ENCODE measurements around the gene ATP5F1D.

- TF ChIP-seq, protein P1, sequence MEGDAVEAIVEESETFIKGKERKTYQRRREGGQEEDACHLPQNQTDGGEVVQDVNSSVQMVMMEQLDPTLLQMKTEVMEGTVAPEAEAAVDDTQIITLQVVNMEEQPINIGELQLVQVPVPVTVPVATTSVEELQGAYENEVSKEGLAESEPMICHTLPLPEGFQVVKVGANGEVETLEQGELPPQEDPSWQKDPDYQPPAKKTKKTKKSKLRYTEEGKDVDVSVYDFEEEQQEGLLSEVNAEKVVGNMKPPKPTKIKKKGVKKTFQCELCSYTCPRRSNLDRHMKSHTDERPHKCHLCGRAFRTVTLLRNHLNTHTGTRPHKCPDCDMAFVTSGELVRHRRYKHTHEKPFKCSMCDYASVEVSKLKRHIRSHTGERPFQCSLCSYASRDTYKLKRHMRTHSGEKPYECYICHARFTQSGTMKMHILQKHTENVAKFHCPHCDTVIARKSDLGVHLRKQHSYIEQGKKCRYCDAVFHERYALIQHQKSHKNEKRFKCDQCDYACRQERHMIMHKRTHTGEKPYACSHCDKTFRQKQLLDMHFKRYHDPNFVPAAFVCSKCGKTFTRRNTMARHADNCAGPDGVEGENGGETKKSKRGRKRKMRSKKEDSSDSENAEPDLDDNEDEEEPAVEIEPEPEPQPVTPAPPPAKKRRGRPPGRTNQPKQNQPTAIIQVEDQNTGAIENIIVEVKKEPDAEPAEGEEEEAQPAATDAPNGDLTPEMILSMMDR (conservative IDR thresholded peaks at IDR 0.05): no peak
- TF ChIP-seq EZH2 (IDR thresholded peaks at IDR 0.05; ENCODE audit: low read depth): no peak
Measured at GRCh38 chr19:1240925-1241324, 626 bp upstream of the ATP5F1D start.
